Stimulated activated CD8-positive, alpha-beta memory T cell treated with anti-CD3 and anti-CD28 coated beads, Interleukin-2, amount 100 ng/mL, for 48 hours (primary cell): ENCODE data around the gene NDUFB10.
"Not testable (repeated sequence)": the region's sequence is repeated elsewhere in the genome, so short reads cannot be mapped to it uniquely, and the experiment has no call there.

ENCODE experiments used
- DNase-seq, 2 donors: peaks; one replicate each; pipeline ENCODE4 v3.0.0-alpha.2; 2020; ENCODE audit warnings: low read depth in 2 of 2

The NDUFB10 gene

DNA sequence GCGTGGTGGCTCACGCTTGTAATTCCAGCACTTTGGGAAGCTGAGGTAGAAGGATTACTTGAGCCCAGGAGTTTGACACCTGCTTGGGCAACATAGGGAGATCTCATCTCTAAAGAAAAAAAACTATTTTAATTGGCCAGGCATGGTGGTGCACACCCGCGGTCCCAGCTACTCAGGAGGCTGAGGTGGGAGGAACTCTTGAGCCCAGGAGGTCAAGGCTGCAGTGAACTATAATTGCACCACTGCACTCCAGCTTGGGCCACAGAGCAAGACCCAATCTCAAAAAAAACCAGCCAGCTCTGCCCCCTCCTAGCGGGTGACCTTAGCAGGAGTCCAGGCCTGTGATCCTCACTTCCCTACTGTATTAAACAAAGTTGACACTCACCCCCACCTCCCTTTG lies 35.2 kb upstream of the NDUFB10 start:
- no peak for DNase-seq

DNA sequence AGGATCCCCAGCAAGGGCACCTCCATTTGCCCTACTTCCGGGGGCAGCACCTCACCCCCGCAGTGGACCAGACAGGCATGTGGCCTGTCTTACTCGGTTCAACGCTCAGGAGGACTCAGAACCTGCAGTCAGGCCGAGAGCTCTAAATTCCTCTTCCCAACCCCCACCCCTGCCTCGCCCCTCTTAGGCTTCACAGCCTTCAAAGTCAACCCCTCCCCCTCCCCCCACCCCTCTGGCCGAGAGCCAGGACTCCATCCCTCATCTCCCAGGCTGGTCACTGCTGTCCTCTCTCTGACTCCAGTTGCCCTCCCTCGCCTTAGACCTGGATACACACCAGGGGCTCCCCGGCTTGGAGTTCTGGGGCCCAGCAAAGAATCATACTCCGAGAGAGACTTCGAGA lies 33.1 kb upstream of the NDUFB10 start:
- DNase-seq = no peak

GRCh38 chr16:1929105-1929504 lies 30.2 kb upstream of the NDUFB10 start:
- no peak for DNase-seq

- peak; percentile 91 to 93 for DNase-seq
Observed at GRCh38 chr16:1929578-1930337, 29.6 kb upstream of the NDUFB10 start.

GRCh38 chr16:1930338-1930720 lies 29.0 kb upstream of the NDUFB10 start:
- DNase-seq = no peak

- no peak for DNase-seq
Observed at GRCh38 chr16:1932050-1933028, 27.0 kb upstream of the NDUFB10 start.

DNA sequence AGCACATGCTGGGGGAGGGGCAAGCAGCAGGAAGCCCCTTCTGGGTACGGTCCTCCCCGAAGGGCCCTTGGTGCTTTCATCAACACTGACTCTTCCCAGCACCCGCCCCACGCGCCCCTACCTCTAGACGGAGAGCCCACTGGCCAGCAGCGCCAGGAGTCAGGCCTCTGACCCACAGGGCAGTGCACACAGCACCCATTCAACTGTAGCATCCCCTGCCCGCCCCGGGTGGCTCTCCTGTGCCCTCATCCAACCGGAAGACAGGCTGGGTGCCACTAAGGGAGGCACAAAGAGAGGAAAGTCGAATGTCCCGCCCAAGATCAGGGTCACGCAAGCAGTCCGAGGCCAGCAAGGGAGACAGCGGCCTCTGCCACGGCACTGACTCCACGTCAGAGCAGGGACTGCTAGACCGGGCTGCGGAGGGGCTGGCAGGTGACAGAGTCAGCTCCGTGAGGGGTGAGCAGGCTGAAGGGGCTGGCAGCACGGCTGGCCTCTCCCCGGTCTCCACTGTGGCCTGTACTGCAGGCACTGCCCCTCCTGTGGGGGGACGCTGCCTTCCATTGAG lies 26.2 kb upstream of the NDUFB10 start:
- no peak for DNase-seq

- DNase-seq = no peak
Observed at GRCh38 chr16:1936945-1937479, 22.3 kb upstream of the NDUFB10 start.

DNA sequence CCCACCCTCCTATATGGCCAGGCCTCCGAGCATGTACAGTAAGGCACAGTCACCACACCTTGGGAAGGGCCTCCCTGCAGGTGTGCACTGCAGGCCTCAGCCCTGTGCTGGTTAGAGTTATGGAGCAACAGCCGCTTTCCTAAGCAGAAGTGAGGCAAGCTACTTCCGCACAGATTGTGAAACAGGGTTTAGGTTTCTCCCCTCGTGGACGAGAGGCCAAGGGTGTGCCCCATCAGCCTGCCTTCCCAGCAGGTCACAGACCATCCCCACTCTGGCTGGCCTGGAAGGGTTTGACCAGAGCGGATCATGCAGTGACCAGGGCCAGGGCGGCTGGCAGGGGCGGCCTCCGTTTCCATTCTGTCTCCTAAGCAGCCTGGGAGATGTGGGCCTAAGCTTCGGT lies 21.0 kb upstream of the NDUFB10 start:
- DNase-seq = no peak

DNA sequence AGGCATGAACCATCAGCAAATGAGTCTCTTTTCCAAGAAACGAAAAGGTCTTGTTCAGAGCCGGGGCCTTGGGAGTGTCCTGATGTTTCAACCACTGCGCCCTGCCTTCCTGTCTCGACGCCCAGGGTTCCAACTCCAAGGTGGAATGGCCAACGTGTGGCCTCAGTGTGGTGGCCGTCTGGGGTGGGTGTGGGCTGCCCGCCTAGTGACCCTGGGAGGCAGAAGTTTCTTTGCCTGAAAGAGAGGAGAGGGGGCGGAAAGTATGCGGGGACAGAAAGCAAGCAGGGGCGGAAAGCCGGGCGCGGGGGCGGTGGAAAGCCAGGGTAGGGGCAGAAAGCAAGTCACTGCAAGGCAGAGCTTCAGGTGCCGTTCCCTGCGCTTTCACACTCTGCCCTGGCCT lies 20.4 kb upstream of the NDUFB10 start:
- no peak for DNase-seq

DNA sequence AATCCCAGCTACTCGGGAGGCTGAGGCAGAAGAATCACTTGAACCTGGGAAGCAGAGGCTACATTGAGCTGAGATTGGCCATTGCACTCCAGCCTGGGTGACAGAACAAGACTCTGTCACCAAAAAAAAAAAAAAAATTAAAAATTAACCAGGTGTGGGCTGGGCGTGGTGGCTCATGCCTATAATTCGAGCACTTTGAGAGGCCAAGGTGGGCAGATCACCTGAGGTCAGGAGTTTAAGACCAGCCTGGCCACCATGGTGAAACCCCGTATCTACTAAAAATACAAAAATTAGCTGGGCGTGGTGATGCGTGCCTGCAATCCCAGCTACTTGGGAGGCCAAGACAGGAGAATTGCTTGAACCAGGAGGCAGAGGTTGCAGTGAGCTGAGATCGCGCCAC lies 19.5 kb upstream of the NDUFB10 start:
- not testable (repeated sequence) for DNase-seq

DNA sequence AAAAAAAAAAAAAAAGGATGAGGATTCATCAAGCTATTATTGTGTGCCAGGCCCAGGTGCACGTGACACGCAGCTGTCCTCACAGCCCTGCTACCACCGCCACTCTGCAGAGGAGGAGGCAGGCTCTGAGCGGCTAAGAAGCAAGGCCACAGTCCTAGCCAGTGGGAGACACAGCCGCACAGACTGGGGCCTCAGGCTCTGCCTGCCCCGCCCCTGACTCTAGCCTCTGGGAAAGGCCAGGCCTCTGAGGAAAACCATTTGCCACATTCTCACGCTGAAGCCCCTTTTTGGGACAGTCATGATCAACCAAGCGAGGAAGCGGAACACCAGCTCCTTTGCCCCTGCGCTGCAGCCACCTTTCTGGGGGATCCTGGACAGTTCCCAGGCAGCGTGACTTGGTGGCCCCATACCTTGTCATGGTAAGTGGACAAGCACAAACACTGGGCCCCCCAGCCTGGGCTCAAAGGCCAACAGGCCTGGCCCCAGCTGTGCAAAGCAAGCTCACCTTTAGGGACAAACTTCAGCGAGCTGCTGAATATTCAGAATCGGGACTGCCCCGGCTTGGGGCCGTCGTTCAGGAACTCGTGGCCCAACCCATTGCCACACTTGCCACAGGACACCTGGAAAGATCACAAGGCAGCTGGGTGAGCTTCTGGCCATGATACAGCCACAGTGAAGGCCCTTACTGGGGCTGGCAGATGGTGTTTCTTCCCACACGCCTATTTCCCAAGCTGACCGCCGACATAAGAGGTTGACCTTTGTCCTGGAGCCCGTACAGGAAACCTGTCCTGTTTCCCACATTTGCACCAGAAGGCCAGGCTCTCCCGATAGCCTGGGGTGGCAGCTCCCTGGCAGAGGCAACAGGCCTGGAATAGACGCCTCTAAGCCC lies 18.8 kb upstream of the NDUFB10 start:
- no peak for DNase-seq

DNA sequence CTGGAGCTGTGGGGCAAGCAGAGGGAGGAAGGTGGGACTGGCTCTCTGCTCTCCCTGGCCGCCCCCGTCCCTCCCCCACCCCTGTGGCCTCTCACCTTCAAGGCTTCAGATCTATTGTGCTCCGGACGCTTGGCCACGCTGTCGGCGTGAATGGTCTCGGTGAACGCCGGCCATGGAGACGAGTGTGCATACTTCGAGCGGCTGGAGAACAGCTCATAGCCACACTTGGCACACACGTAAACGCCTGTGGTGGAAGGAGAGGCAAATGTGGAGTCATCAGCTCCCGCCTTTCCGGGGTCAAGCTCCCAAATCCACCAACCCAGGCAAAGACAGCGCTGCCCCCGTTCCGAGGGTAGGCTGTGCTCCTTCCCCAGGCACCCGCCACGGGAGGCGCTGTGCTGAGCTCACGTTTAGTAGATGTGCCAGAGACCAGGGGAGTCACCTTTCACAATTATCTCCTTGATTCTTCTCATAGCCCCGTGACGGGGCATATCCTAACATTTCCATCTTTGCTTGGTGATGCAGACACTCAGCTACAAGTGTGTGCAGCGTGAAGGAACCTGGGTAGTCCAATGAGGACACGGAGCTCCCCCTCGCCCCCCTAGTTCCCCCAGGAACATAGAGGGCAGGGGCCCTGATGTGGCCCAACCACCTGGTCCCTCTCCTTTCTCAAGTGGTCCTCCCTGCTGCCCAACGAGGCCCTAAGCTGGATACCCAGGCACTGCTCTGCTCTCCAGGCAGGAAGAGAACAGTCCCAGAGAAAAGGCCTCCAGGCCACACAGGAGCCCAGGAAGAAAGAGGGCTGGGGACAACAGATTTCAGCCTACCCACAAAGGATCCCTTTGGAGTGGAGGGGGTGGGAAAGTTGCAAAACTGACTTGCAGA lies 17.9 kb upstream of the NDUFB10 start:
- DNase-seq = no peak

- no peak for DNase-seq
Observed at GRCh38 chr16:1942047-1942809, 17.1 kb upstream of the NDUFB10 start.

GRCh38 chr16:1942810-1943726 lies 16.3 kb upstream of the NDUFB10 start, which contains the start of gene MSRB1:
MSRB1 (minus strand) TSS chr16:1943199; CDS start chr16:1943156, 43 bp downstream.
- DNase-seq = peak; percentile 100

GRCh38 chr16:1944612-1945199 lies 14.6 kb upstream of the NDUFB10 start:
- no peak for DNase-seq

DNA sequence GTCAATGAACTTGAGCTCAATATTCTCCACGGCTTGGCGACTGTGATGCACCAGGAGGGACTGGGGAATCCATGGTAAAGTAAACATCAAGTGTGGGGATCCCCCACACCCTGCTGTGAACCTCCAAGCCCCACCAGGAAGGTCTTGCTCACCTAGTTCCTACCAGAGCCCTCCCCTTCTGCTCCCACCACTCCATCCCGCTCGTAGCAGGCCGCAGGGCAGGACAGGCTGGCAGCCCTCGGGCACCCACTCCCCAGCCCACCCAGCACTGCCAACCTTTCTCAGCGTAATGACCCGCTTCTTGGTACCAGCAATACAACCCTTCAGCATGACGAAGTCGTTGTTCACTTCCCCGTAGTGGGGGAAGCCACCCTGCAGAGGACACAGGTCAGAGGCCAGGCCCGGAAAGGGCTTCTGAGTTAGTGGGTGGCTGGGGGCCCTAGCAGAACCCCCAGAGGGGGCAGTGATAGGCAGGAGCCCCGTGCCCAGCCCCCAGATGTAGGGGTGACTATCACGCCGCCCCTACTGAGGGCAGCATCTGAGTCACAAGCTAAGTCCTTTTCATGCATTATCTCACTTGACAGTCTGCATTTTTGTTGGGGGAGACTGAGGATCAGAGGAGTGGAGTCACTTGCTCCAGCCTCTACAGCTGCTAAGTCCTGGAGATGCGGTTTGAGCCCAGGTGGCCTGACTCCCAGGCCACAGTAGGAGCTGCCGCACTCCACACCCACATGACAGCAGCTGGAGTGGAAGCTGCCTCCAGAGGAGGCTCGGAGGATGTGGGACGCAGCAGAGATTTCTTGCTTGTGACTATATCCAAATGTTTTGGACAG lies 13.6 kb upstream of the NDUFB10 start:
- DNase-seq = no peak
